HCT116 (cell line): Measurements from ENCODE around the gene GRID2. TPM values are rescaled to one million over a fixed set of nuclear protein-coding genes. Genes with fewer than 3 reads are reported as not detected.

Experiments
- ATAC-seq: fragments of 200-7000 bp; cut with Tn5 transposase; 2 replicates; pipeline ENCODE4 v1.9.1; 2020; ENCODE audit warnings: mild to moderate bottlenecking, moderate library complexity
- BruUV-seq: library from RNA; stranded (reverse); fragments of 400-500 nt; replicated peaks from 2 replicates; lab custom pipeline; 2021; lab: Mats Ljungman, UMichigan
- CTCF ChIA-PET: fragments of 300-600 bp; sonication (Branson Sonifier 250); formaldehyde crosslinking; loops from one replicate; lab custom pipeline; 2021; ENCODE audit warnings: antibody characterized with exemption; lab: Charles Lee
- POLR2A ChIA-PET: fragments of 300-600, 350-600 bp; sonication (Branson Sonifier 250); formaldehyde crosslinking; loops from one replicate; lab custom pipeline; 2021; ENCODE audit warnings: antibody characterized with exemption; lab: Charles Lee
- RAD21 ChIA-PET, 2 experiments: fragments of 300-600 bp; sonication (Branson Sonifier 250); formaldehyde crosslinking; loops; one replicate each; lab custom pipeline; 2023; ENCODE audit warnings: low total read pairs in 2 of 2; ENCODE audit not compliant: uncharacterized antibody in 2 of 2, unreplicated experiment in 2 of 2, low non-redundant PET in 1 of 2; lab: Charles Lee
- DNase-seq: peaks from one replicate; pipeline ENCODE4 v3.0.0-alpha.2; 2010; ENCODE audit warnings: low read depth, low spot score
- H2AFZ ChIP-seq: fragments of 200-600 bp; shearing (Covaris generic), sonication (generic); 2 replicates; pipeline ENCODE4 v1.6.1; 2017; ENCODE audit warnings: low read depth, mixed run types, mixed read lengths, antibody characterized with exemption, low read length; ENCODE audit not compliant: poor library complexity, severe bottlenecking
- H3K27ac ChIP-seq: 2 replicates; pipeline ENCODE4 v1.5.1; 2012; ENCODE audit warnings: low read depth, low read length
- H3K27me3 ChIP-seq: fragments of 200-600 bp; sonication (generic); 2 replicates; pipeline ENCODE4 v1.6.1; 2016; ENCODE audit warnings: mixed run types, low read length, mixed read lengths; ENCODE audit not compliant: insufficient read depth
- H3K36me3 ChIP-seq, 2 experiments: fragments of 200-500 bp in 1 of 2; fragments of 200-600 bp in 1 of 2; sonication (Bioruptor generic) in 1 of 2; sonication (generic) in 1 of 2; 2 replicates each; pipeline versions ENCODE4 v1.5.1 to v1.6.1; 2014 to 2016; ENCODE audit warnings: low read length in 2 of 2, inconsistent platforms in 1 of 2, mixed read lengths in 1 of 2, mixed run types in 1 of 2; ENCODE audit not compliant: insufficient read depth in 2 of 2, control insufficient read depth in 1 of 2
- H3K4me1 ChIP-seq, 2 experiments: fragments of 200-600 bp in 1 of 2; sonication (generic) in 1 of 2; 2 replicates each; pipeline versions ENCODE4 v1.5.1 to v1.6.1; 2012 to 2017; ENCODE audit warnings: low read length in 2 of 2, inconsistent platforms in 1 of 2, mild to moderate bottlenecking in 1 of 2, mixed read lengths in 1 of 2, mixed run types in 1 of 2, moderate library complexity in 1 of 2; ENCODE audit not compliant: insufficient read depth in 2 of 2, control insufficient read depth in 1 of 2
- H3K4me2 ChIP-seq: fragments of 200-600 bp; sonication (generic); 2 replicates; pipeline ENCODE4 v1.6.1; 2017; ENCODE audit warnings: mixed run types, low read length, mixed read lengths
- H3K4me3 ChIP-seq, 2 experiments: fragments of 200-600 bp in 1 of 2; sonication (generic) in 1 of 2; replicated peaks in 1 of 2; 2 replicates each; pipeline ENCODE4 v1.5.1; 2011 to 2016; ENCODE audit warnings: low read length in 2 of 2, control low read depth in 1 of 2, low read depth in 1 of 2, mild to moderate bottlenecking in 1 of 2, mixed read lengths in 1 of 2, mixed run types in 1 of 2
- H3K79me2 ChIP-seq: fragments of 200-600 bp; sonication (generic); 2 replicates; pipeline ENCODE4 v1.6.1; 2017; ENCODE audit warnings: mild to moderate bottlenecking, mixed run types, low read length, moderate library complexity, mixed read lengths; ENCODE audit not compliant: insufficient read depth
- H3K9ac ChIP-seq: fragments of 200-600 bp; sonication (generic); 2 replicates; pipeline ENCODE4 v1.6.1; 2016; ENCODE audit warnings: low read length, mixed read lengths
- H3K9me2 ChIP-seq: fragments of 200-600 bp; sonication (generic), shearing (Covaris generic); 2 replicates; pipeline ENCODE4 v1.6.1; 2017; ENCODE audit warnings: mixed run types, mild to moderate bottlenecking, moderate library complexity; ENCODE audit not compliant: insufficient read depth
- H3K9me3 ChIP-seq, 2 experiments: fragments of 200-500 bp in 1 of 2; fragments of 200-600 bp in 1 of 2; sonication (Bioruptor generic) in 1 of 2; sonication (generic) in 1 of 2; 2 replicates each; pipeline ENCODE4 v1.6.1; 2014 to 2017; ENCODE audit warnings: low read length in 2 of 2, mixed read lengths in 2 of 2, inconsistent platforms in 1 of 2, low read depth in 1 of 2, mild to moderate bottlenecking in 1 of 2, mixed run types in 1 of 2, moderate library complexity in 1 of 2; ENCODE audit not compliant: control insufficient read depth in 1 of 2, insufficient read depth in 1 of 2
- H4K20me1 ChIP-seq: fragments of 200-600 bp; sonication (generic), shearing (Covaris generic); 2 replicates; pipeline ENCODE4 v1.6.1; 2017; ENCODE audit warnings: mixed run types, mild to moderate bottlenecking, moderate library complexity; ENCODE audit not compliant: insufficient read depth
- CTCF ChIP-seq, 3 experiments: fragments of 200-600 bp in 1 of 3; sonication (generic) in 1 of 3; IDR thresholded peaks in 2 of 3; conservative IDR thresholded peaks in 1 of 3; 2 replicates each; pipeline ENCODE4 v1.5.1; 2012 to 2017; ENCODE audit warnings: low read depth in 2 of 3, low read length in 2 of 3, antibody characterized with exemption in 1 of 3, borderline replicate concordance in 1 of 3, control low read depth in 1 of 3, mild to moderate bottlenecking in 1 of 3, mixed read lengths in 1 of 3, mixed run types in 1 of 3, moderate library complexity in 1 of 3; ENCODE audit not compliant: insufficient read depth in 1 of 3
- EGR1 ChIP-seq: IDR thresholded peaks from 2 replicates; pipeline ENCODE4 v1.6.1; 2012; ENCODE audit warnings: low read depth
- ELF1 ChIP-seq: IDR thresholded peaks from 2 replicates; pipeline ENCODE4 v1.6.1; 2012; ENCODE audit warnings: low read depth, borderline replicate concordance
- JUND ChIP-seq: IDR thresholded peaks from 2 replicates; pipeline ENCODE4 v1.6.1; 2012
- ZFX ChIP-seq: fragments of 450-650 bp; IDR thresholded peaks from 2 replicates; pipeline ENCODE4 v1.6.1; 2017
- intact Hi-C: fragments of 100-400 bp; cut with micrococcal nuclease; formaldehyde crosslinking; loops from 2 replicates; pipeline ENCODE4 v1.10.0; 2022
- total RNA-seq: library from RNA; stranded (reverse); gene quantifications from one replicate; pipeline ENCODE4 v1.2.1, GENCODE V29; 2021; ENCODE audit not compliant: unreplicated experiment
- TF ChIP-seq, protein P1 (sequence below): IDR thresholded peaks from 2 replicates; pipeline ENCODE4 v1.6.1; 2011; ENCODE audit warnings: mild to moderate bottlenecking, low read length, moderate library complexity; ENCODE audit not compliant: insufficient replicate concordance; ENCODE audit errors: extremely low read depth

Gene GRID2
- total RNA-seq, 1 experiment from 2014 or later, result not detected

DNA sequence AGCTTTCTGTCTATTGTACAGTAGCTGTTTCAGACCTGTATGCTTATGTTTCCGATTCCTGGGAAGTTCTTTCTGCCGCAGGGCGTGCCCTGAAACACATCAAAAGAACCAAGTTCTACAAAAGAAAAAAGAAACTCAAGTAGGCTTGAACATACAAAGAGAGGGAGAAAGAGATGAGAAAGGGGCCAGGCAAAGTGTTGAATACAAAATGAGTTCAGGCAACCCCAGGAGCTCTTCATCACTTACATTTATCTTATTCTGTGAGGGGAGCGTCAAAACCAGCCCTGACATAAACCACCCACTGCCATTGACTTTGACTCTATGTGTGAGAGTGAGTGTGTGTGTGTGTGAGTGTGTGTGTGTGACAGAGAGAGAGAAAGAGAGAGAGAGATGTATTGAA, 1498.3 kb downstream of the GRID2 start:
- no peaks in the 10 kb centered on the region for H3K27me3 ChIP-seq
- CTCF ChIA-PET, result no interaction called here

More for the DNA sequence above, 1498.3 kb downstream of the GRID2 start:
- ATAC-seq (no peak), DNase-seq (no peak)
- Histone ChIP-seq H3K4me3 (no peak overlapping the region), H3K4me1 (no peaks in the 10 kb centered on the region), H3K9me3 (no peaks in the 10 kb centered on the region), H3K36me3 (no peaks in the 10 kb centered on the region), H3K9me2 (no peaks in the 10 kb centered on the region), H3K4me2 (no peak overlapping the region), H3K9ac (no peak overlapping the region), H3K27ac (no peak overlapping the region), H4K20me1 (no peaks in the 10 kb centered on the region), H3K79me2 (no peaks in the 10 kb centered on the region), H2AFZ (no peak overlapping the region)
- POLR2A ChIA-PET, result no interaction called here
- intact Hi-C loops, result no loop called here
- no TSS peak for BruUV-seq
- RAD21 ChIA-PET, result no interaction called here
- no peak for TF ChIP-seq CTCF (IDR thresholded peaks at IDR 0.05 in 2 of 3, conservative IDR thresholded peaks at IDR 0.05 in 1 of 3; ENCODE audit: borderline replicate concordance in 1 of 3, insufficient read depth in 1 of 3, low read depth in 2 of 3, low read length in 2 of 3)
- TF ChIP-seq ZFX, result no peak
- TF ChIP-seq EGR1, result no peak
- no peak for TF ChIP-seq ELF1
- no peak for TF ChIP-seq JUND
- TF ChIP-seq, protein P1, sequence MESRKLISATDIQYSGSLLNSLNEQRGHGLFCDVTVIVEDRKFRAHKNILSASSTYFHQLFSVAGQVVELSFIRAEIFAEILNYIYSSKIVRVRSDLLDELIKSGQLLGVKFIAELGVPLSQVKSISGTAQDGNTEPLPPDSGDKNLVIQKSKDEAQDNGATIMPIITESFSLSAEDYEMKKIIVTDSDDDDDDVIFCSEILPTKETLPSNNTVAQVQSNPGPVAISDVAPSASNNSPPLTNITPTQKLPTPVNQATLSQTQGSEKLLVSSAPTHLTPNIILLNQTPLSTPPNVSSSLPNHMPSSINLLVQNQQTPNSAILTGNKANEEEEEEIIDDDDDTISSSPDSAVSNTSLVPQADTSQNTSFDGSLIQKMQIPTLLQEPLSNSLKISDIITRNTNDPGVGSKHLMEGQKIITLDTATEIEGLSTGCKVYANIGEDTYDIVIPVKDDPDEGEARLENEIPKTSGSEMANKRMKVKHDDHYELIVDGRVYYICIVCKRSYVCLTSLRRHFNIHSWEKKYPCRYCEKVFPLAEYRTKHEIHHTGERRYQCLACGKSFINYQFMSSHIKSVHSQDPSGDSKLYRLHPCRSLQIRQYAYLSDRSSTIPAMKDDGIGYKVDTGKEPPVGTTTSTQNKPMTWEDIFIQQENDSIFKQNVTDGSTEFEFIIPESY, result no peak
